GM21367 (cell line): ENCODE measurements around the gene KIF6.
A peak's percentile ranks its signal among the peaks of the same experiment; 100 is the strongest.
"Not testable (repeated sequence)": the region's sequence is repeated elsewhere in the genome, so short reads cannot be mapped to it uniquely, and the experiment has no call there.

Experiments used
- ATAC-seq: cut with Tn5 transposase; IDR thresholded peaks from one replicate; pipeline ENCODE4 v1.9.1; 2021; ENCODE audit not compliant: unreplicated experiment

Gene KIF6

DNA sequence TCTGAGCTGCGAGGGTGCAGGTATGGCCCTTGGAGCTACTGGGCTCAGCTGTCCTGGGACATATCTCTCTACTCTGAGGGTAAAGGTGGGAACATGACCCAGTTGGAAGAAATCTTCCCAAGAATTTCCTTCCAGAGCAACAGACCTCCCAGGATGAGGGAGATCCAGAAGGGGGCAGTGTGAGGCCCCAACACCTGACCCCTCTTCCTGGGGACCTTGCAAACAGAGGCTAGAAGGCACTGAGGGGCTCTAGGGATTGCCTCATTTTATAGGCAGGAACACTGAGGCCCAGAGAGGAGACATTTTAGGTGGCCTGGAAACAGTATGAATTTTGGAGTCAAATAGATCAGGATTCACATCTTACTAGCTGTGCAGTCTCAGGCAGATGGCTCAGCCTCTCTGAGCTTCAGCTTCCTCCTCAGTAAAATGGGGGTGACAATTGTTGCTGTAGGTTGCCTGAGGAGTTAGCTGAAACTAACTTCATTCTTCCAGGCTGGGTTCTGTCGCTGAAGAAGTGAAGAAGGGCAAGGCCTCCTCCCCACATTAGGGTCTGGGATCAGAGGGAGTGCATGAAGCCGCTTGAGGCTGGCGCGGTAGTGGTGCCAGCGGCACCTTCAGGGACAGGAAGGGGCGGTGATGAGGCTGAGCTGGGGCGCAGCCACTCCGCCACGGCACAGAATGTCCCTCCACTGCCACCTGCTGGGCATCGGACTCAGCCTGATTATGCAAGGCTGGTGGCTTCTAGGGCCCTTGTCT, 422.4 kb downstream of the KIF6 start:
- ATAC-seq, result peak; percentile 74

- ATAC-seq, result no peak
Measured at GRCh38 chr6:39302011-39302410, 423.2 kb downstream of the KIF6 start.

DNA sequence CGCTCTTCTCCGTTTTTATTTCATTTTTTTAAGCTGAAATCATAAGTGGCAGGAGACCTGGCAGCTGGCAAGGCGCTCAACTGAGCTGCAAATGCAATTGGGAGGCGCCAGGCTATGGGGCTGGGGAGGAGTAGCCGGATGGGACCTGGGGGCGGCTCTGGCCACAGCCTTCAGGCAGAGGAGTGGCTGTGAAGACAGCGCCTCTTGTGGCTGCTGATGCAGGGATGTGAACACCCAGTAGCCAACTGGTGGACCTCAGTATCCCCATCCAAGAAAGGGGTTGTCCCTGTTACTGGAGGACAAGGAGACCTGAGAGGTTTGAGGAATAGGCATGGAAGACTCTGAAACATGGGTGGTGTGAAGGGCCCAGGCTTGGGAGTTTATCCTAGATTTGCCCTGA, 423.6 kb downstream of the KIF6 start:
- ATAC-seq, result no peak

- no peak for ATAC-seq
Measured at GRCh38 chr6:39300739-39301138, 424.5 kb downstream of the KIF6 start.

DNA sequence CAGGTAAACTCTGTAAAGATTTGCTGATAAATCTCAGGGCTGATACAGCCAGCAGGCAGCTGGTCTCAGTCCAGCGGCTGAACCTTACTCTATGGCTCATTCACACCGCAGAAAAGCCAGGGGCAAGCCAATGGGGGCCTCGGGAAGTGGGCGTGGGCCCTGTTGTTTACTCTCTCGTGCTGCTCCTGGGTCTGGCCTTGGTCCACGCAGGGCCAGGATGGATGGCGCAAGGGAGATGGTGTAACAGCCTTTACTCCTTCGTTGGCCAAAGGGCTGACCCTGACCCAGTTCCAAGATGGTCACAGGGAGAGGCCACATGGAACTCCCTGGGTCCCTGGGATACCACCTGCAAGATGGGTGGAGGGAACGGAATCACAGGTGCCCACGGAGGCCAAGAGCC, 427.1 kb downstream of the KIF6 start:
- ATAC-seq, result no peak

DNA sequence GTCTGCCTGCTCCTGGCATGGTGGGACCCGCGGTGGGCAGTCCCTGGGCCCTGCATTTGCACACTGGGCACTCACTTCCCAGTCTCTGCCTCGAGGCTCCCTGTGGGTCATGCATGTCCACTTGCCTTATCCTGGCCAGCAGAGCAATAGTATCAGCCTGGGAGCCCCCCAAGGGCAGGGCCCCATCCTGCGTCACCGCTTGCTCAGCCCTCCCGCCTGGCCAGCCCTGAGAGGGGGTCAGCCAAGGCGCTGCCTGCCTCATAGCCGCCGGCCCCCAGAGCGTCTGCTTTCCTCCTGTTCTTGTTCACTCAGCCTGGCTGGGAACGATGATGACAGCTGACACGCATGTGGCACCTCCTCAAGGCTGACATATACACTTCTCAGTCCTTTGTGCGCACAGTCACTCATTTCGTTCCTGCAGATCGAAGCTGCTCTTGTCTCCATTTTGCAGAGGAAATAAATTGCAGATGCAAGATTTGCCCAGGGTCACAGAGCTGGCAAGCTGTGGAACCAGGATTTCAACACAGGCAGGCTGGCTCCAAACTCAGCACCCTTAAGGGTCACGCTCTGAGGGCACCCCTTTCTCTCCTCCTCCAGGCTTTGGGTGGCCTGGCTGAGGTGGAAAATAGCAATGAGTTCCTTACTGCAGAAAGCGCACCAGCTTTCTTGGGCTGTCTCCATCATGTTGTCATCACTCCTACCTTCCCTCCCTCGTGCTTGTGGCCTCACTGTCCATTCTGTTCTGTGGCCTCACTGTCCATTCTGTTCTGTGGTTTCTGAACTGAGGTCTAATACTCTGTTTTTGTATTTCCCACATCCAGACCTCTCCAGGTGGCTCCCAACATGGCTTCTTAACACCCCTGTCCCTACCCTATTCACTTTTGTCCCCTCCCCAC, 428.2 kb downstream of the KIF6 start:
- ATAC-seq, result no peak

- no peak for ATAC-seq
Measured at GRCh38 chr6:39295611-39296011, 429.6 kb downstream of the KIF6 start.

- ATAC-seq, result no peak
Measured at GRCh38 chr6:39294899-39295298, 430.3 kb downstream of the KIF6 start.

DNA sequence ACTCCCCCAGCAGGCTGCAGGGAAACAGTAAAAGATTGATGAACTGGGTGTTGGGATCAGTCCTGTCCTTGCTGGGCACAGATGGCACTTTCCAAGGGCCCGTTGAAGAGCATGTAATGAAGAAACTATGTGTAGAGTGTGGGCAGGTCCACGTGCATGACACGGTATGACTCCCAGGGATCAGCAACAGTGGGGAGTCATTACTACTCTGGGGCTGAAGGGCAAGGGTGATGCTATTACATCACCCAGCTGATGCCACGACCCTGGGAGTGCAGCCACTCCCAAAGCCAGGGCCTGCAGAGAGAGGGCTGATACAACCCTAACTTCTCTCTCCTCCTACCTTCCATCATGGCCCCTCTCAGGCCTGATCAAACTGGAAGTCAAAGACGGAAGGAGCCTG, 431.1 kb downstream of the KIF6 start:
- ATAC-seq, result no peak

DNA sequence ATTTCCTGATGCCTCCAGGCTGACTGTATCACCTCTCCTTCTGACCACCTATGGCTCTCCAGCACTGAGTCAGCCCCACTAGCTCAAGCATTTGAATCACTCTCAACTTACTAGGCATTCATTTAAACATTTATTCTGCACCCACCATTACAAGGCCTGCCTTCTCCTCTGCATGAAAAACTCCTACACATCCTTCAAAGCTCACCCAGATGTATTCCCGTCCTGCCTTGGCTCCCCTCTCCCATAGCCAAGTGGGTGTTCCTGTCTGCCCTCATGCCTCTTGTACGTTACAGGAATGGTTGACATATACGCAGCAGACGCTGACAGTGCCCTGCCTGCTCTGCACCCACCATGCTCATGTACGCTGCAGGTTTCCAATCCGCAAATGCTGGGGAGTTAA, 432.6 kb downstream of the KIF6 start:
- ATAC-seq, result no peak

- no peak for ATAC-seq
Measured at GRCh38 chr6:39289490-39289889, 435.7 kb downstream of the KIF6 start.

GRCh38 chr6:39287601-39288000, 437.6 kb downstream of the KIF6 start:
- no peak for ATAC-seq

DNA sequence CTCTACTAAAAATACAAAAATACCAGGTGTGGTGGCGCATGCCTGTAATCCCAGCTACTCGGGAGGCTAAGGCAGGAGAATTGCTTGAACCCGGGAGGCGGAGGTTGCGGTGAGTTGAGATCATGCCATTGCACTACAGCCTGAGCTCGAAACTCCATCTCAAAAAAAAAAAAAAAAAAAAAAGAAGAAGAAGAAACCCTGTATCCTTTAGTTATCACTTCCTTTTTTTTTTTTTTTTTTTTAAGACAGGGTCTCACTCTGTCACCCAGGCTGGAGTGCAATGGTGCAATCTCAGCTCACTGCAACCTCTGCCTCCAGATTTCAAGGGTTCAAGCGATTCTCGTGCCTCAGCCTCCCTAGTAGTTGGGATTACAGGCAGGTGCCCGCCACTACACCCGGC, 438.6 kb downstream of the KIF6 start:
- ATAC-seq, result not testable (repeated sequence)

DNA sequence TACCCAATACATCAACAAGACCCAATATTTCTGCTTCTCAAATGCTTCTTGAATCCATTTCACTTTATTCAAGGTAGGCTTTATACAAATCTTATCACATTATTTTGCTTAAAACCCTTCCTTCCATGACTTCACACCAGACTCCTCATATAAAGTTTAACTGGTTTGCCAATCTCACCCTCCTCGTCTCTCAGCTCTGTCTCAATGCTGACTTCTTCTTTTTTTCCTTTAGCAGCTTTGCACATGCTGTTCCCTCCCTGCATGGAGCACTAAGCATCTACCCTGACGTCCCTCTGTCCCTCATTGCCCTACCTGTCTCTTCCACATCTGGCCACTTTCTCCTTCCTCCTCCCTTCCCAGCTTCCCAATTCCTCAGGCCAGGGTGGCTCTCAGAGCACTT, 442.4 kb downstream of the KIF6 start:
- no peak for ATAC-seq

DNA sequence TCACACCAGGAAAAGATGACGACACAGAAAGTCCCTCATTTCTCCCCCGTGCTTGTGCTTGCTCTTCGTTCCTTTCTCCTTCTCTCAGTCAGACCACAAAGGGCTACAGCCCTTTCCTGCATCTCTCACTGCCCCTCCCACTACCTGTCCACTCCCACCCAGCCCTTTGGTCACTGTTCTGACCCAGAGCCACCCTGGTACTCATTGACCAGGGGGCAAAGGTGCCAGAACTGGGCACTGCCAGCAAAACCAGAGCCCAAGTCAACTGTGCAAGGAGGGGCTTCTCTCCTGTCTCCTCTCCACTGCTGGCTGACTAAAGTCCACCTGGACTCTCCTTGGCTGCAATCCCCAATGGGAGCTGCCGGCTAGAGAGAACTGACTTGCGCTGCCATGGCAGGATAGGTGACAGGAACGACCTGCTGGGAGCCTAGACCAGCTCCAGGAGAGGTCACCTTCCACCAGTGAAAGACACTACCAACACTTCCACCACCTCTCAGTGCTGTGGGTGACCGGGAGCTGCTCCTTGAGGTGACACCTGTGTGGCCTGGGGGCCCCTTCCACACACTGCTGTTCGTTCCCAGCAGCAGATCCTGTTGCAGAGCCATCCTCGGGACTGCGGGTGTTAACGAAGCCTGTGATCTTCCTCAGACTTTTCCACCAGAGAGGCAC, 443.8 kb downstream of the KIF6 start:
- ATAC-seq, result no peak

GRCh38 chr6:39280247-39280731, 444.9 kb downstream of the KIF6 start:
- no peak for ATAC-seq
